ENCODE results near the gene AKR1B1.

DNA sequence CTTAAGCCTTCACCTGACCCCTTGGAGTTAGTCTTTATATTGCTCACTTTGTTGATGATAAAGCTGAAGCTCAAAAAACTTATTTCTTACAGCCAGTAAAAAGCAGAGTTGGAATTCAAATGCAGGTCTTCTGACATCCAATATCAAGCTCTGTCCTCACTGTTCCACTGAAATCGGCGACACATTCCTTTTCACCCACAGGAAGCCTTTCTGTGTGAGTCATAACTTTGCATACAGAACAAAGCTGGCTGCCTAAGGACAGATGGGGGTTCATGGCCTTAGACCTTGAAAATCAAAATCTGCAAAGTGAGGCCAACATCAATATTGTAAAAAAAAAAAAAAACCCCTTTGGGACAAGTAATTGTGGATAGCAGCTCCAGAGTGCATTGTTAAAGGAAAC is 21.8 kb upstream of the AKR1B1 start:
- TF ChIP-seq POLR2AphosphoS5 (IDR thresholded peaks at IDR 0.05; ENCODE audit: low read depth, low read length) = no peak
- TF ChIP-seq TAF1 (IDR thresholded peaks at IDR 0.05; ENCODE audit: low read depth, low read length) = no peak
- no peak for TF ChIP-seq POLR2A (IDR thresholded peaks at IDR 0.05; ENCODE audit: low read depth, low read length)
